LNCAP (cell line): ENCODE measurements around the gene FOLR1.

Source experiments
- CTCF ChIP-seq: fragments of 450-650 bp; IDR thresholded peaks from 2 replicates; pipeline ENCODE4 v1.5.1; 2017; ENCODE audit warnings: mild to moderate bottlenecking

The FOLR1 gene

GRCh38 chr11:72228229-72228843 lies 36.4 kb downstream of the FOLR1 start:
- TF ChIP-seq CTCF, result no peak

GRCh38 chr11:72228844-72229231 lies 36.9 kb downstream of the FOLR1 start:
- no peak for TF ChIP-seq CTCF

GRCh38 chr11:72229336-72229924 lies 37.5 kb downstream of the FOLR1 start:
- TF ChIP-seq CTCF, result no peak

GRCh38 chr11:72229925-72230763 lies 38.2 kb downstream of the FOLR1 start:
- TF ChIP-seq CTCF, result no peak

GRCh38 chr11:72230764-72231365 lies 38.9 kb downstream of the FOLR1 start:
- no peak for TF ChIP-seq CTCF

GRCh38 chr11:72231396-72232259 lies 39.7 kb downstream of the FOLR1 start:
- TF ChIP-seq CTCF, result no peak
